COLO829 (cell line): Measurements from ENCODE around the gene TMEM50A.
"Not testable (repeated sequence)": the region's sequence is repeated elsewhere in the genome, so short reads cannot be mapped to it uniquely, and the experiment has no call there.

Source experiments
- DNase-seq: peaks from one replicate; pipeline ENCODE4 v3.0.0; 2012; ENCODE audit warnings: low spot score

Gene TMEM50A

DNA sequence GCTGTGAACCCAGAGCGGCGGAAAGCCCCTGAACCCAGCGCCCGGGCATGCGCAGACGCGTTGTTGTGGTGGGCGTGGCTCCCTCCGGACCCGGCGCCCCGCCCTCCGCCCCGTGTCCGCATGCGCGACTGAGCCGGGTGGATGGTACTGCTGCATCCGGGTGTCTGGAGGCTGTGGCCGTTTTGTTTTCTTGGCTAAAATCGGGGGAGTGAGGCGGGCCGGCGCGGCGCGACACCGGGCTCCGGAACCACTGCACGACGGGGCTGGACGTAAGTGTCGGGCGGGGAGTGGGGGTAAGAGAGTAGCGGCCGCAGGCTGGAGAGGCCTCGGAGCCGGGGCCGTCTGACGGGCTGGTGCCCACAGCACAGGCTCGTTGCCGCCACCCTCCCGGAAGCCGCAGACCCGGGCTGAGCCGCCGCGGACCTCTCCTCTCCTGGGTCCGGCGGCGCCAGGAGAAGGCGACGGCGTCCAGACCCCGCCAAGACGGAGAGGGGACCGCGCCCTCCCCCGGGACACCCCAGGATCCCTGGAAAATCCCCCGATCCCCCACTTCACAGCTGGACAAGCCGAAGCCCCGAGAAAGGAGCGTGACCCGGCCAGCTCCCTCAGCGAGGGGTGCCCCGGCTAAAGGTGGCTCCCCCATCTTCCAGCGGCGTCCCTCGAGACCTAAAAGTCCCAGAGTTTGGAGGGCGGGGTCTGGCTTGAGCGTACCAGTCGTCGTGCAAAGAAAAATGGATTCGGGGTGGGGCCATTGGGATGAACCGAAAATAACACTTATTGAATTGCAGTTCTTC, at the start of gene TMEM50A:
TMEM50A (plus strand) TSS at position 147 of the 794 bp plus-strand sequence. CDS start 2,153 bp downstream, outside the sequence.
- peak; percentile 93 for DNase-seq

DNA sequence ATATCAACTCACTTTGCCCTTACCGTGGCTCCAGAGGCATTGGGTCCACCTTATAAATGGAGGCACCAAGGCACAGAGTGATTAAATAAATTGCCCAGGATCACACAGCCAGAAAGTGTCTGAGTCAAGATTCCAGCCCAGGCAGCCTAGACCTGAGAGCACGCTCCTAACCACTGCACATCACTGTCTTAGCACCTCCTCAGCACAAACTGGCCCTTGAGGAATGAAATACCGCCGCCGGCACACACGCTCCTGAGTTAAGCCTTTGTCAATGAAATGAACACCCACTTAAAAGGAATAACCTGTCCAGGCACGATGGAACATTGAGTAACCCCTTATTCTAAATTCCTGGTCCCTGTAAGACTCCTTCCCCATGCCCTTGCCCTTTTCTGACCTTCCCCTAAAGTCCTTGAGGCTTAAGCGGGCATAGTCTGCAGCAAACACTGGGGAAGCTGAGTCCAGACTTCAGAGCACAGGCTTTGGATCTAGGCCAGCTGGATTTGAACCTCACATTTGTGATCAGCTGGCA, 49.5 kb upstream of the TMEM50A start:
- not testable (repeated sequence) for DNase-seq

DNA sequence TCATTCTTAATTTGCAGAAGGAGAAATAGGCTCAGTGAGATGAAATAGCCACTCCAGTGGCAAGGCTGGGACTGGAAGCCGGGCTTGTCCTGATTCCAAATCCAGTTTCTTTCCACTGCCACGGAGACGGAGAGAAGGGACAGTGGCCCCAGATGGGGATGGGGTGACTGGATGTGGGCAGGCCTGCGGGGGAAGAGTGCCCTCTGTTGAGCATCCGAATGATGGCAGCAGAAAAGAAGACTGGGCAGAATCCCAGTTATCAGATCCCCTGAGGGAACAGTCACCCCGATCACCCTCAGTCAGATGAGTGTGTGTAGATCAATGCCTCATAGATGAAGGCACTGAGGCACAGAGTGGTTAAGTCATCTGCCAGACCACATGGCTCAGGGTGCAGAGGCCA, 48.1 kb upstream of the TMEM50A start:
- not testable (repeated sequence) for DNase-seq

DNA sequence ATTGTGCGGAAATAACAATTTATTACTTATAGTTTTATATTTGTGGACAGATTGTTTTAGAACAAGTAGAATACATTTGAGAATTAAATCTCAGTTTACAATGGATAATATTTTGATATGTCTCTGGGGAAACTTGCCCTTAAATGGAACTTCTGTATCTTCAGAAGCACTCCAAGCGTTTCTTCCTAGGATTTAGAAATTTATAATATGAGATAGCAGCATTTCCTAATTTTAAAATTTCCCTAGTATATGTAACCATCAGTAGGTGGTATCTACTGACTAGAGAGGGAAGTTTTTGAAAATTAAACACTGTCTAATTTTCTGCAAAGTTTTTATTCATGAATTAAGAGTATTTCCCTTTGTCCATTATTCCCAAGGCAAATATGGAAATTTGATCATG, 44.7 kb upstream of the TMEM50A start:
- DNase-seq, result not testable (repeated sequence)

DNA sequence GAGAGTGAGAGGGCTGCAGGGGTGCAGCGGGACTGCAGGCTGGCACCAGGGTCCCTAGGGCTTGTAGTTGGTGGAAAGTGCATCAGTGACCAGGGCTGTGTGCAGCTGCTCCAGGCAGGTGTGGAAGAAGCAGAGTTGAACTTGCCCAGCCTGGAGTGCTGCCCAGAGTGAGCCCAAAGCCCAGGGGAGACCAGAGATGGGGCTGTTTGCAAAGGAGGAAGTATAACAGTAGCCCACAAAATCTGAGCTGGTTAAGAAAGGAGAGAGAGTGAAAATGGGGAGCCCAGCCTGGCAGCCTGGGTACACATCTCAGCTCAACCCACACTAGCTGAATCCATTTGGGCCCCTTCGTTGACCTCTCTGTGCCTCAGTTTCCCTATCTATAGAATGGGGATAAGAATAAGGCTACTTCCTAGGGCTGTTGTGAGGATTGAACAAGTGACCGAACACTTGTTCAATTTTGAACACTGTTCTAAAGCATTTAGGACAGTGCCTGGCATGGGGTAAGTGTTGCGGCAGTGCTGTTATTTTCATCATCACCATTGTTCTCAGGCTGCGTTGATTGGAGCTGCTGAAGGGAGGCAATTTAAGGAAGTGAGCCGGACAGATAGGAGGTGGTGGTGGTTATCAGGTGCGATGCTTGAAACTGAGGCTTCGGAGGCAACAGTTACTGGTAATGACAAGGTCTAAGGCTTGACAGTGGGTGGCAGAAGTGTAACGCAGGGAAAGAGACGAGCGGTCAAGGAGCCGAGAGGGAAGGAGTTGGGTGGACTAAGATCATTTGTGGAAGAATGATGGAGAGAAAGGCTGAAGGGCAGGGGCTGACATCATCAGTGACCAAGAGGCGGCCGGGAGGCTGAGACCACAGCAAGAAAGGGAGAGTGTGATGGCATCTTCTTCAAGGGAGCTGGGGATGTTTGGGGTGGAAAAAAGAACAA, 43.0 kb upstream of the TMEM50A start:
- DNase-seq, result not testable (repeated sequence)

DNA sequence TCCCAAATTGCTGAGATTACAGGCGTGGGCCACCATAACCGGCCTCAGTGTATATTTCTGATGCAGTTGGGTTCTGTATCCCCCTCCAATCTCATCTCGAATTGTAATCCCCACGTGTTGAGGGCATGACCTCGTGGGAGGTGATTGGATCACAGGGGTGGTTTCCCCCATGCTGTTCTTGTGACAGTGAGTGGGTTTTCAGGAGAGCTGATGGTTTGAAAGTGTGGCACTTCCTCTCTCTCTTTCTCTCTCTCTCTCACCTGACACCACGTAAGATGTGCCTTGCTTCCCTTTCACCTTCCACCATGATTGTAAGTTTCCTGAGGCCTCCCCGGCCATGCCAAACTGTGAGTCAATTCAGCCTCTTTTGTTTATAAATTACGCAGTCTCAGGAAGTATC, 41.6 kb upstream of the TMEM50A start:
- DNase-seq, result not testable (repeated sequence)

DNA sequence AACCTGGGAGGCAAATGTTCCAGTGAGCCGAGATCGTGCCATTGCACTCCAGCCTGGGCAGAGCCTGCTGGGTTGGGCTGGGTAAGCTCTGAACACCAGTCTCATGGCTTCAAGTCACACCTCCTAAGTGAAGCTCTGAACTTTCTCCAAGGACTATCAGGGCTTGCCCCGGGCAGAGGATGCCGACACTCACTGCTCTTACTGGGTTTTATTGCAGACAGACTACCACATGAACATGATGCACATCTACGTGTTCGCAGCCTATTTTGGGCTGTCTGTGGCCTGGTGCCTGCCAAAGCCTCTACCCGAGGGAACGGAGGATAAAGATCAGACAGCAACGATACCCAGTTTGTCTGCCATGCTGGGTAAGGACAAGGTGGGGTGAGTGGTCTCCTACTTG, 37.4 kb upstream of the TMEM50A start:
- not testable (repeated sequence) for DNase-seq

DNA sequence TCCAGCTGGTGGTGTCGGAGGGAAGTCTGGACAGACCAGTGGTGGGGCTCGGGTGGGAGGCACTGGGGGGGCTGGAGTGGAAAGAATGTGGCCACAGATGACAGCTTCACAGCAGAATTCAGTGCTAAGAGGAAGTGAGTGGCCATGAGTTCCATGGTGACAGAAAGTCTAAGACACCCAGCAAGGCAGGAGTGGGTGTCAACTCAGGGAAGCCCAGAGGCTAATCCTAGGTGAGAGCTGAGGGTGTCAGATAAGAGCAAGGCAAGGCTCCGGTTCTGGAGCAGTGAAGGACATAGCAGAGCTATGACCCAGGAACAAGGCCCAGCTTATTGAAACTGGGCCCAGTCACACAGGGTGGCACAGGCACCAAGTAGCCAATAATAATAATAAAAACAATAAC, 35.8 kb upstream of the TMEM50A start:
- not testable (repeated sequence) for DNase-seq

DNA sequence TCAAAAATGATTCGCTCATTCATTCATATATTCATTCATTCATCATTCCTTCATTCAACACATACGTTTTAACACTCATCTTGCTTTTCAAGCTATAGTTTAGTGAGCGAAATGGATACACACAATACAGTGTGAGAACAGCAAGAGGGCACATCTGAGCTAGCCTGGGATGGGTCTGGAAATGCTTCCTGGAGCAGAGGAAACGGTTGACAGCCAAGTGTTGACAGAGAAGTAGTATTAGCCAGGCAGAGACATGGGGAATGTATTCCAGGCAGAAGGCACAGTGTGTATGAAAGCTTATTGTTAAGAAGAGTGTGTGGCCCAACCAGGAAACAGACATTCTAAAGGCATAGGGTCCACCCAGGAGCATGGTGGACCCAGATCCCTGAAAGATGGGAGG, 33.2 kb upstream of the TMEM50A start:
- not testable (repeated sequence) for DNase-seq

DNA sequence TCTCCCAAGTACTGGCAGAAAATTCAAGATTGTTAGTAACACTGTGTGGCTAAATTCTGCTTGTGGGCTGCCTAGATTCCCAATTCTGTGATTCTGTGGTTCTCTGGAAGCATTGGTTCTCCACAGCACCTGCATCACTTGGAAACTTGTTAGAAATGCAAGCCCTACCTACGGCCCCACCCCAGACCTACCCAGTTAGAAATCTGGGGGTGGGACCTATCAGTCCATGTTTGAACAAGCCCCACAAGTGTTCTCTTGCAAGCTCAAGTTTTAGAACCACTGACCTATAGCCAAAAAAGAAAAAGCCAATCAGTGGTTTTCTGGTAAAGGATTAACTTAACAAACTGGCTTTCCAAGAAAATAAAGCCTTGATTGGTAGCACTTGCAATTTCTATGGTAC, 30.0 kb upstream of the TMEM50A start:
- DNase-seq, result not testable (repeated sequence)

DNA sequence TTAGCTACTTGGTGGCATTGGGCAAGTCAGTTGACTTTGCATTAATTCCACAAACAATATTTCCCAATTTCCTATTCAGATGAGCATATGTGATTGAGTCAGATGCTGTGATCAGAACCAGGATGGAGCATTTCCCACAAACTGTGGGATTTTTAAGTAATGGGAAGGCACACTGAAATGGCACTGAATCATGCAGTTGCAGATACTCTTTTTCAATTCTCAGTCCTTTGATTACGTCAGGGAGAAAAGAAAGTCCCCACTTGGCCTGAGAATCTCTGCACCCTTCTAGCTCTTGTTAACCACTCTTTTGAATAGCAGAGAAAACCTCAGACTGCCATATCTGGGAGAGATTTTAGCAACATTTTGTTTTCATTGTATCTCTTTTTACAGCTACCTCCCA, 29.0 kb upstream of the TMEM50A start:
- not testable (repeated sequence) for DNase-seq

DNA sequence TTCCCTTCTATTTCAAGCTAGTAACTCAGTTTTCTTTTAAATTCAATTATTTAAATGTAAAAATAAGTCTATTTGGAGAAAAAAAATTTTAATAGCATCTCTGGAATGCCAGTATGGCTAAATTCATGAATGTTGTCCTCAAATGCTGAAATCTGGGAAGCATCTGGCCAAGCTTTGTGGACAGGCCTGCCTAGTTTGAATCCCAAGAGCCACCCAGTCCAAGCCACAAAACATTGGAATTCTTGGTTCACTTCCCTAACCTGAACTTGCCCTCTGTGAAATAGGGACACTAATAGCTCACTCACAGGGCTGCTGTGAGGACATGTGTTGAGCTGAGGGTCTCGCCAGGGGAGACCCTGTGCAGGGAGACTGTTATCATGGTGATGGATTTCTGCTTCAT, 28.6 kb upstream of the TMEM50A start:
- DNase-seq, result not testable (repeated sequence)

DNA sequence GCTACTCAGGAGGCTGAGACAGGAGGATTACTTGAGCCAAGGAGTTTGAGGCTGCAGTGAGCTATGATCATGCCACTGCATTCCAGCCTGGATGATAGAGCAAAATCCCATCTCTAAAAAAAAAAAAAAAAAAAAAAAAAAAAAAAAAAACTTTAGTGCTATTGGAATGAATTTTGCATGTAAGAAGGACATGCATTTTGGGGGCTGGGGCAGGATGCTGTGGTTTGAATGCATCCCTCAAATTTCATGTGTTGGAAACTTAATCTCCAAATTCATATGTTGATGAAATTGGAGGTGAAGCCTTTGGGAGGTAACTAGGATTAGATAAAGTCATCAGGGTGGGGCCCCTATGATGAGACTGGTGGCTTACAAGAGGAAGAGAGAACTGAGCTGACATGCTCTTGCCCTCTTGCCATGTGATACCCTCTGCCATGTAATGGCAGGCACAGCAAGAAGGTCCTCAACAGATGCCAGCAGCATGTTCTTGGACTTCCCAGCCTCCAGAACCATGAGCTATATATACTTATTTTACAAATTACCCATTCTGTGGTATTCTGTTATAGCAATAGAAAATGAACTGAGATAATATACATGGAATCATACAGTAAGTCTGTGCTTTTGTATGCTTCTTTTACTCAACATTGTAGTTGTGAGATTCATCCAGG, 25.2 kb upstream of the TMEM50A start:
- DNase-seq, result not testable (repeated sequence)

DNA sequence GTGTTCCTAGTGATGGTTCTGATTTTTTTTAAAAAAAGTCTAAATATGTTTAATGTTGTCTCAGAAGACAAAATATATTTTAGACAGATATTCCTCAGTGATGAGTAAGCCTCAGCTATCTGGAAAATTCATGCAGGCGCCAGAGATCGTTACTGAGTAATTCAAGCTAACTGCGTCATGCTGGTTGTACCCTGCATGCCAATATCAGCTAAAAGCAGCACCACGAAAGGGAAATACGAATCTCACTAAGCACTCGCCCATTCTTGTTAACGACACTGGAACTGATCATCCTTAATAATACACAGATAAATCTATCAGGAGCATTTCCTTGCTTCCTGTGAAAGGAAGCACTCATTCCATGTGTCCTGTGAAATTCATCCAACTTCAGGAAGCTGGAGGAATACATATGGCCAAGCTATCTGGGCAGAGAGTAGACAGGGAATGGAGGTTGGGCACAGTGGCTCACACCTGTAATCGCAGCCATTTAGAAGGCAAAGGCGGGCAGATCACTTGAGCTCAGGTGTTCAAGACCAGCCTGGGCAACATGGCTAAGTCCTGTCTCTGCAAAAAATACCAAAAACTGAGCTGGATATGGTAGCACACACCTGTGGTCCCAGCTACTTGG, 17.7 kb upstream of the TMEM50A start:
- not testable (repeated sequence) for DNase-seq

DNA sequence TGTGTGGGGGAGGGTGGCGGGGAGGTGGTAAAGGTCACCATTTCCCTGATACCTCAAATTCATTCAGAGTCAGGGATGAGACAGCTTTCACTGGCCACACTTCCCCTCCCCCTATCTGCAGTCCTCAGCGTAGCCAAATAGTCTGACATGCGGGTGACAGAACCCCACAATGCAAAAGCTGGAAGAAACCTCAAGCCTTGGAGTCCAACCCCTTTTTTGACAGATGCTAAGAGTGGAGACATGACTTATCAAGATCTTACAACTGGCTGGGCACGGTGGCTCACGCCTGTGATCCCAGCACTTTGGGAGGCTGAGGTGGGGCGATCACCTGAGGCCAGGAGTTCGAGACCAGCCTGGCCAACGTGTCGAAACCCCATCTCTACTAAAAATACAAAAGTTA, 16.0 kb upstream of the TMEM50A start:
- DNase-seq, result not testable (repeated sequence)

DNA sequence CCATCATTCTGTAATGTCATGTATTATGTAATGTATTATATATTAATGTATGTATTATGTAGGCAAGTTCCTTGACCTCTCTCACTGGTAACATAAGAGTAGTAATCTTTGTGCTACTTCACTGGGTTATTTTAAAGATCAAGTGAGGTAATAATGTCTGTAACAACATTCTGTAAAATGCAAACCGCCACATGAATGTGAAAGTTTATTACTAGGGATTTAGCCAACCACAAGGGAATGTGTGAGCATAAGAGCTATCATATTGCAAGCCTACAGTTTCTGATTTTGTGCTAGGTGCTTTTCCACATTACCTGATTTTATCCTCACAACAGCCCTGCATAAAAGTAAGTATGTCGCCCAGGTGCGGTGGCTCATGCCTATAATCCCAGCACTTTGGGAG, 13.7 kb upstream of the TMEM50A start:
- not testable (repeated sequence) for DNase-seq

DNA sequence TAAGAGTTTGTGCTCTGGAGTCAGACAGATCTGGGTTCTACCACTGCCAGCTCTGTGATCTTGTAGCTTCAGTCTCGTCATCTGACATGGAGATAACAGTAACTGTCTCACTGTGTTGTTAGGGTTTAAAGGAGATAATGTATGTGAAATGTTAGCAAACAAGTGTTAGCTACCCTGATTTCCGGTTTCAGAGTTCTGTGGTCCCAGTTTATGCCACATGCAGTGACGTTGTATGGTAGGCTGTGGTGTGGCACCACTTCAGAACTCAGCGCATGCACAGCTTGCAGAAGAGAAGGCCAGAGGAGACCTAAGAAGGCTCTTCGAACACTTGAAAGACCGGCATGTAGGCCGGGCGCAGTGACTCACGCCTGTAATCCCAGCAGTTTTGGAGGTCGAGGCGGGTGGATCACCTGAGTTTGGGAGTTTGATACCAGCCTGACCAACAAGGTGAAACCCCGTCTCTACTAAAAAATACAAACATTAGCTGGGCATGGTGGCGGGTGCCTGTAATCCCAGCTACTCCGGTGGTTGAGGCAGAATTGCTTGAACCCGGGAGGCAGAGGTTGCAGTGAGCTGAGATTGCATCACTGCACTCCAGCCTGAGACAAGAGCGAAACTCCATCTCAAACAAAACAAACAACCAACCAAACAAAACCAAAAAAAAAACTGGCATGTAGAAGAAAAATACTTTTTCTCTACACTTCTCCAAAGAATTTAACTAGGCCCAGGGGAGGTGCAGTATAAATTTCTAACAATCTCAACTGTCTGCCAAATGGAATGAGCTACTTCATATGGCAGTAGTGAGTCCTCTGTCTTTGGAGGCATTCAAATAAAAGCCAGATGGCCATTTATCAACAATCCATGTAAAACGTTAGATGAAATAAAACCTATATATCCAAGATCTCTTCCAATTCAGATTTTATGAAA, 10.0 kb upstream of the TMEM50A start:
- DNase-seq, result not testable (repeated sequence)

DNA sequence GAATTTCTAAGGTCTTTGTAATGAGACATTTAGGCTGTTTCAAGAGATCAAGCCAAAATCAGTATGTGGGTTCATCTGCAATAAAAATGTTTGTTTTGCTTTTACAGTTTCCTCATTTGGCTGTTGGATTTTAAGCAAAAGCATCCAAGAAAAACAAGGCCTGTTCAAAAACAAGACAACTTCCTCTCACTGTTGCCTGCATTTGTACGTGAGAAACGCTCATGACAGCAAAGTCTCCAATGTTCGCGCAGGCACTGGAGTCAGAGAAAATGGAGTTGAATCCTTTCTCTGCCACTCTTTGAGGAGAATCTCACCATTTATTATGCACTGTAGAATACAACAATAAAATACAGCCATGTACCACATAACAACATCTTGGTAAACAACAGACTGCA, 9.3 kb upstream of the TMEM50A start:
- not testable (repeated sequence) for DNase-seq

DNA sequence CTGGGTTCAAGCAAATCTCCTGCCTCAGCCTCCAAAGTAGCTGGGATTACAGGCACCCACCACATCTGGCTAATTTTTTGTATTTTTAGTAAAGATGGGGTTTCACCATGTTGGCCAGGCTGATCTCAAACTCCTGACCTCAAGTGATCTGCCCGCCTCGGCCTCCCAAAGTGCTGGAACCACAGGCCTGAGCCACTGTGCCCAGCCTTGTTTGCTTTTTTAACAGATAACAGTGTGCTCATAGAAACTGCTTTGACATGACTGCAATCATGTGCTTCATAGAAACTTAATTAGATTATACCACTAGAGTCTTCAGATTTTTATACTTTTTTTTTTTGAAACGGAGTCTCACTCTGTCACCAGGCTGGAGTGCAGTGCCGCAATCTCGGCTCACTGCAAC, 8.8 kb upstream of the TMEM50A start:
- DNase-seq, result not testable (repeated sequence)

DNA sequence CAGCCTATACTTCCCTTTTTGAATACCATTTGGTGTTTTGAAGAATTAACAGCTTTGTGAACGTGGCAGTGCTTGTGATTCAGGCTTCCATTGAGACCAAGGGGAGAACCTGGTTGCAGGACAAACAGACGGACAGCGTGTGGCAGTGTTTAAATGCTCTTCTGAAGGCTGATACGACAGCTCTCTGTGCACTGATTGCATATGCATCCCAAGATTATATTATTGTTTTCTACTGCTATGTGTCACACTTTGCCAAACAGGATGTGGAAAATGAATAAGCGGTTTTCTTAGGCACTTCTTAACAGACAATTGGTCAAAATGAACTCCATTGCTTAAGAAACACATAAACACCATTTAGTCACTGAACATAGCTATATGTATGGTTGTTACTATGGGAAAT, 8.2 kb upstream of the TMEM50A start:
- not testable (repeated sequence) for DNase-seq
